Skeletal muscle tissue (tissue), 4 donors: Measurements from ENCODE around the gene KMO. TPM values are rescaled to one million over a fixed set of nuclear protein-coding genes. Genes with fewer than 3 reads are reported as not detected.

Source experiments
- H3K27ac ChIP-seq: one replicate; pipeline ENCODE4 v1.7.0; 2013; ENCODE audit warnings: mild to moderate bottlenecking, low read depth, low read length, inconsistent platforms
- H3K27me3 ChIP-seq, 3 donors: one replicate each; pipeline ENCODE4 v1.7.0; 2013; ENCODE audit warnings: low read length in 3 of 3; ENCODE audit not compliant: control insufficient read depth in 3 of 3, insufficient read depth in 3 of 3
- H3K36me3 ChIP-seq, 3 donors: one replicate each; pipeline ENCODE4 v1.7.0; 2013; ENCODE audit warnings: low read length in 3 of 3; ENCODE audit not compliant: control insufficient read depth in 3 of 3, insufficient read depth in 3 of 3
- H3K4me1 ChIP-seq, 3 donors: one replicate each; pipeline ENCODE4 v1.7.0; 2013; ENCODE audit warnings: low read length in 3 of 3, mild to moderate bottlenecking in 3 of 3; ENCODE audit not compliant: control insufficient read depth in 3 of 3, insufficient read depth in 3 of 3
- H3K4me3 ChIP-seq, 3 donors: one replicate each; pipeline ENCODE4 v1.7.0; 2013; ENCODE audit warnings: low read length in 3 of 3
- H3K9ac ChIP-seq, 3 donors: one replicate each; pipeline ENCODE4 v1.7.0; 2013; ENCODE audit warnings: low read length in 3 of 3, mild to moderate bottlenecking in 3 of 3, moderate library complexity in 2 of 3, low read depth in 1 of 3
- H3K9me3 ChIP-seq, 3 donors: one replicate each; pipeline ENCODE4 v1.7.0; 2013; ENCODE audit warnings: low read length in 3 of 3; ENCODE audit not compliant: control insufficient read depth in 3 of 3
- total RNA-seq: library from RNA; depleted of rRNA; stranded (reverse); fragments of >200 nt; gene quantifications from one replicate; pipeline ENCODE4 v1.2.3, GENCODE V29; 2014
- donor health status: Osteomylitis.

The KMO gene
- total RNA-seq, 1 donor from 2014 or later: 0.52 TPM

DNA sequence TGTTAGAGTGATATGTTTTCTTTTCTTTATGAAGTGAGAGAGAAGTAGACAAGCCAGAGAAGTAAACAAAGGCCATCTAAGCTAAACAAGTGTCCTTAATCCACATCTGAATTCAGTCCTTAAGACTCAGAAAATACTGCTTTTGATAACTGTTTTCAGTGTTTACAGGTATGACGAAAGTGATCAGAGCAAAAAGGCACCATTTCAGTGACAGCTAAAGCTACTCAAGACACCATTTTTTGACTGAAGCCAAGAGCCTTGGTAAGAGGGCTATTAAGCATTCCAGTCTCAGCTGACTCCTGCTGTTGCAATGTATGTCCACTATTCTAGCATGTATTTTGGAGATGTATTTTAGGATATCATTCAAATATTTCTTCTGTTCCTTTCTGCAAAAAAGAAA is 4.1 kb downstream of the KMO start:
- Histone ChIP-seq H3K27ac (no peak overlapping the region), H3K9ac (no peak overlapping the region), H3K36me3 (no peaks in the 10 kb centered on the region), H3K27me3 (no peaks in the 10 kb centered on the region), H3K4me3 (no peak overlapping the region), H3K4me1 (no peaks in the 10 kb centered on the region), H3K9me3 (no peaks in the 10 kb centered on the region)

DNA sequence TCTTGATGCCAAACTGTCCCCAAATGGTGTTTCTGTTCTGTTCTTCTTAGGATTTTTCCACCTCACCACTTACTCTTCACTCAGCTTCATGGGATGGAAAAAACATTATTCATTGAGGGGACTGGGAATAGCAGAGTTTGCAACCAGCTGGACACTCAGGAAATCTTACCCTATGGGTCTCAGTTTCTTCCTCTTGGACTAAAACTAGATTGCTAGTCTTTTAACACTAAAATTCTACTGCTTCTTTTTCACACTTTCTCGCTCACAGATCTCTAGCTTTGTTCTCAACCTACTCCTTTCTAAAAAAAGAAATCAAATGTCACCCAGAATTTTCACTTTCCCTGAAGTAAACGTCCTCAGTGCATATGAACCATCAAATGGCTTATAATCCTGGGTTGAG is 4.8 kb downstream of the KMO start:
- Histone ChIP-seq H3K27ac (no peak overlapping the region), H3K9ac (no peak overlapping the region), H3K36me3 (no peaks in the 10 kb centered on the region), H3K4me3 (no peak overlapping the region), H3K27me3 (no peaks in the 10 kb centered on the region), H3K4me1 (no peaks in the 10 kb centered on the region), H3K9me3 (no peaks in the 10 kb centered on the region)

DNA sequence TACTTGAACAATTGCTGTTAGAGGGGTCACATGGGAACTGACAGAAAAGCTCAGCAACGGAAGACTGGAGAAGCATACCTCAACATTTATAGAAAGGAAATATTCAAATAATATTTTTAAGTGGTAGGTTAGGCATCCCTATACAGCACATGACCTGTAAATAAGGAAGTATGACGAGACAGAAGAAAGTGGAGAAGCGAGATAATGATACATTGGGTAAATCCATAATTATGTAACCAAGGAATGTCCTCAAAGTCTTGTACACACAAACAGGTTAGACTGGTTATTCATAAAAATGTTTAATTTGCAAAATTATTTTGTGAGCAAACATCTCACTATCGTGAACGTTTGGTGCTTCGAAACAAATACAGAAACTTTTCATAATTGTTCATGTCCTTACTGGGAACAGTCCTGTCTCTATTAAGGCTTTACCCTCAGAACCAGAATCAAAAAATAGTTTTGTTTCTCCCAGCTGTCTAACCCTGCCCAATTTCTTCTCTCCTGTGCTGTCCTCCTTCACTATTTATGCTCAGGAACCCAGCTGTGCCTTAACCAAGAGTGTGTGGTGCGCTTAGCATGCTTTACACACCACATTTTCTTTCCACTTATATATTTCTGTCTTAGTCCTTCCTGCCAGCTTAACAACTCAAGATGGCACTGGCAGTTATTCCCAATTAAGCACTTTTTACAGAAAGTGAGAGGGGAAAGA is 10.2 kb downstream of the KMO start:
- no peak overlapping the region for H3K4me3 ChIP-seq
- H3K9me3 ChIP-seq: no peaks in the 10 kb centered on the region
- no peak overlapping the region for H3K27ac ChIP-seq
- H3K27me3 ChIP-seq: peaks cover 0 to 3% (median 0%) of the 10 kb centered on the region in 3 donors
- H3K9ac ChIP-seq: no peak overlapping the region
- no peaks in the 10 kb centered on the region for H3K4me1 ChIP-seq
- H3K36me3 ChIP-seq: no peaks in the 10 kb centered on the region

DNA sequence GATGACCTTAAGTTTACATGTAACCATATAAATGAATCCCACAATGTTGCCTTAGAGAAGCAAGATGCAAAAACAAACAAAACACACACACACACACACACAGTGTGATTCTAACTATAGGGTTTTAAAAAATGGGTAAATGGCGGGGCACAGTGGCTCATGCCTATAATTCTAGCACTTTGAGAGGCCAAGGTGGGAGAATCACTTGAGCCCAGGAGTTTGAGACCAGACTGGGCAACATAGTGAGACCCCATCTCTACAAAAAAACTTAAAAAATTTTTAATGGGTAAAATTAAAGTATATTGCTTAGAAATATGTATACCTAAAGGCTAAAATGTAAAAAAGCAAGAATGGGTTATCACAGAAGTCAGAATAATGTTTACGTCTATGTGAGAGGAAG is 15.8 kb downstream of the KMO start:
- Histone ChIP-seq H3K4me1 (no peaks in the 10 kb centered on the region), H3K9me3 (no peaks in the 10 kb centered on the region), H3K9ac (no peak overlapping the region), H3K27me3 (peaks cover 0 to 3% (median 0%) of the 10 kb centered on the region in 3 donors), H3K27ac (no peak overlapping the region), H3K36me3 (no peaks in the 10 kb centered on the region), H3K4me3 (no peak overlapping the region)

DNA sequence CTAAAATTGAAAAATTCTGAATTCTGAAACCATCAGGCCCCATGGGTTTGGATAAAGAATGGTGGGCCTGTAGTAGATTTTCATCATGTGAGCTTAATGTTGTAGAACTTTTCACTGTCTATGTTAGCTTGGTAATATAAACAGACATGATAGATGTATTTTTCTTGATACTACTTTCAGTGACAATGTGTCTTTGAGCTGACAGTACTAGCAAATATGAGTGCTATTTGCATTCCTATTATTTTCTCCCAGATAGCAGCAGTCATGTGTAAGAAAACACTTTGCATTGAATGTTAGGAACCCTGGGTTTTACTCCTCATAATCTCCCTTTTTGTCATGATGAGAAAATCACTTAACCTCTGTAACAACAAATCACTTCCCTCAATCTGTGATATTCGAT is 18.1 kb downstream of the KMO start:
- no peaks in the 10 kb centered on the region for H3K9me3 ChIP-seq
- H3K36me3 ChIP-seq: no peaks in the 10 kb centered on the region
- no peak overlapping the region for H3K4me3 ChIP-seq
- no peak overlapping the region for H3K27ac ChIP-seq
- H3K4me1 ChIP-seq: no peaks in the 10 kb centered on the region
- peaks cover 0 to 3% (median 0%) of the 10 kb centered on the region in 3 donors for H3K27me3 ChIP-seq
- H3K9ac ChIP-seq: no peak overlapping the region

DNA sequence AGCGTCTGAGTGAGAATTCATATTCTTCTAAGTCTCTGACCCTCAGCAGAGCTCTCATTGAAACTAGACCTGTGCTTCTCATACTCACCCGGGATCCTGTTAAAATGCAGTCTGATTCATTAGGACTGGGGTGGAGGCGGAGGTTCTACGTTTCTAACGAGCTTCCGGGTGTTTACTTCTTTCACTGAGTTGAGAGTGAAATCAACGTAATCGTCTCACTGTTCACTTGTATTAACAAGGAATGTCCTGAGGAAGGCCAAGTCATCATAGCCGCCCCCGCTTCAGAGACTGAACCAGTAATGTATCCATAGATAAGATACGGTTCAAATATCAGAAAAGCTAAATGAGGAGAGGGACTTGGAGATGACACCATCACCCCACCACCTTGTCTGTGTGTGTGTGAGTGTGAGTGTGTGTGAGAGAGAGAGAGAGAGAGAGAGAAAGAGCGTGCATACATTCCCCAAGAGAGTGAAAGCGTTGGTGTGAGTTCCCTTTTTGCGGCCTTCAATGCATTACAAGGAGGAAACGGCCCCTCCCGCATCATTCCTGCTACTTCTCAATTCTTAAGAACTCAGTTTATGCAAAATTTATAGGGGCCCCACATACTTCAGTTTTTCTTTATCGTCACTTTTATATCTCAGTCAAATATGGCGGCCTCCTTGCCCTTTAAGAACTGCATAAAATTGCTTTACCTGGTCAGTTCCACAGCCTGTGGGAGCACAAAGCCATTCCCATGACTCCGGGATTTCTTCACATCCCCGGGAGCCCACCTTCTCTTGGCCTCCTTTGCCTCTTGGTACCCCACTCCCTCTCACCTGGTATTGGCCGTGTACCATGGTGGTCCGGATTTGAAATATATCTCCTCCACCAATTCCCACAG is 19.8 kb downstream of the KMO start:
- Histone ChIP-seq H3K4me3 (no peak overlapping the region), H3K27me3 (no peaks in the 10 kb centered on the region), H3K9ac (no peak overlapping the region), H3K4me1 (no peaks in the 10 kb centered on the region), H3K9me3 (no peaks in the 10 kb centered on the region), H3K36me3 (no peaks in the 10 kb centered on the region), H3K27ac (no peak overlapping the region)

DNA sequence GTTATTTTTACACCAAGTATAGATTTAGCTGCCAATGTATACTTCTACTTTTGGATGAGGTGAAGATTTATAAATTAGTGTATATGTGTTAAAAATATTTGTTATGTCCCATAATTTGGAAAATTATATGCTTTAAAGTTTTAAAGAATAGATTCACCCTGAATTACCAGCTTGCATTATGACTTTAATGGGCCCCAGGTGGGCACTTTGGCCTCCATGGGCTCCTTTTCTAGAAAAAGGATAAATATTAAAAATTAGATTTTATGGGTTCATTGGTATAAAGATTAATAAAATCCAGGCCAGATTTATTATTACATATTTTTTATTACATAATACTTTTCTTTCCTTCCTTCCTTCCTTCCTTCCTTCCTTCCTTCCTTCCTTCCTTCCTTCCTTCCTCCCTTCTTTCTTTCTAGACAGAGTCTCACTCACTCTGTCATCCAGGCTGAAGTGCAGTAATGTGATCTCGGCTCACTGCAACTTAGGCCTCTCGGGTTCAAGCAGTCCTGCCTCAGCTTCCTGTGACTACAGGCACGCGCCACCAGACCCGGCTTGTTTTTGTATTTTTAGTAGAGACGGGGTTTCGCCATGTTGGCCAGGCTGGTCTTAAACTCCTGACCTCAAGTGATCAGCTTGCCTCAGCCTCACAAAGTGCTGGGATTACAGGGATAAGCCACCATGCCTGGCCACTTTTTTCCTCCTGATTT is 21.9 kb downstream of the KMO start:
- Histone ChIP-seq H3K9me3 (no peaks in the 10 kb centered on the region), H3K4me3 (no peak overlapping the region), H3K4me1 (no peaks in the 10 kb centered on the region), H3K9ac (no peak overlapping the region), H3K36me3 (no peaks in the 10 kb centered on the region), H3K27me3 (no peaks in the 10 kb centered on the region), H3K27ac (no peak overlapping the region)

DNA sequence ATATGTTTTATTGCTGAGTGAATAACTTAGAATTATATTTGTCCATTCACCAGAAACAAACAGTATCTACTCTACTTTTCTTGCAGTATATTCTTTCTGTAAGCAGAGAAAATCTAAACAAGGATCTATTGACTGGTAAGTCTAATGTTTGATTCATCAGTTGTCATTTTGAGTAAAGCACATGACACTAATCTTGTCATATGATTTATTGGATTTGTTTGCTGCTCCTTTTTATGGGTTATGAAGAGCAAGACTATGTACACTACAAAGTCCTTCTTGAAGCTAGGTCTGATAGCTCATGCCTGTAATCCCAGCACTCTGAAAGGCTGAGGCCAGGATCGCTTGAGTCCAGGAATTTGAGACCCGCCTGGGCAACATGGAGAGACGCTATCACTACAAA is 23.3 kb downstream of the KMO start:
- Histone ChIP-seq H3K4me3 (no peak overlapping the region), H3K27ac (no peak overlapping the region), H3K9ac (no peak overlapping the region), H3K27me3 (no peaks in the 10 kb centered on the region), H3K4me1 (no peaks in the 10 kb centered on the region), H3K36me3 (no peaks in the 10 kb centered on the region), H3K9me3 (no peaks in the 10 kb centered on the region)

DNA sequence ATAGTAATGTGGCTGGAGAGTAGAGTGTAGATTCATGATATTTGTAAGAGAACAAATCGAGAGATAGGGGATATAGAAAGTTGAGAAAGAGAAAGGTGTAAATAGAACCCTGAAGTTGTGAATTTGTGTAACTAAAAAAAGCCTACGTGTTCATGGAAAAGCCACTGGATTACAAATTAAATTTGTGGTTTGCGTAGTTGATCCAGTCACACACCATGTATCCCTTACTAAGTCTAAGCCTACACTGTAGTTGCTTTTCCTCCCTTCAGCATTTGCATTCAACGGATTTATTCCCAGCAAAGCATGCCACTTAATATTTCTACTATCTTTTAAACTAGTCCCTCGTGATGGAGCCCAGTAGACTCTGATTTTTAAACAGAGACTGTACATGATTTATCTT is 24.9 kb downstream of the KMO start:
- Histone ChIP-seq H3K4me3 (no peak overlapping the region), H3K9ac (no peak overlapping the region), H3K27ac (no peak overlapping the region), H3K36me3 (no peaks in the 10 kb centered on the region), H3K27me3 (no peaks in the 10 kb centered on the region), H3K4me1 (no peaks in the 10 kb centered on the region), H3K9me3 (no peaks in the 10 kb centered on the region)
